ENCODE measurements around the gene ANTXR2.
A peak's percentile ranks its signal among the peaks of the same experiment; 100 is the strongest.

The ANTXR2 gene

GRCh38 chr4:80092088-80092487 lies 19.1 kb upstream of the ANTXR2 start:
- DNase-seq (ENCODE audit: low read depth in 2 of 2, low spot score in 1 of 2): no peak

DNA sequence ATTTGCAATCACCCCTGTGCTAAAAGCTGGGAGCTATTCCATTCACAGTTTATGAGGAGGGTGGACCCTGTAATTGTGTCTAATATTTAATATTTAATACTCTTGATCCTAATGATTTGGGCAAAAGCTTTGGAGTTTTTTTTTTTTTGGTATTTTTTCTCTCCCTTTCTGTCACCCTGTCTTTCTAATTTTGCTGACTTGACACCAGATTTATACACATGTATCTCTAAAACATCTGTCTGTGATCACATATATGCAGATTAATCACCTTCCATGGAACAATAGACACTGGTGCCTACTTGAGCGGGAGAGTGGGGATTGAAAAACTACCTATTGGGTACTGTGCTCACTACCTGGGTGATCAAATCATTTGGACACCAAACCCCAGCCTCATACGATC lies 18.7 kb upstream of the ANTXR2 start:
- no peak for DNase-seq (ENCODE audit: low read depth in 2 of 2, low spot score in 1 of 2)

DNA sequence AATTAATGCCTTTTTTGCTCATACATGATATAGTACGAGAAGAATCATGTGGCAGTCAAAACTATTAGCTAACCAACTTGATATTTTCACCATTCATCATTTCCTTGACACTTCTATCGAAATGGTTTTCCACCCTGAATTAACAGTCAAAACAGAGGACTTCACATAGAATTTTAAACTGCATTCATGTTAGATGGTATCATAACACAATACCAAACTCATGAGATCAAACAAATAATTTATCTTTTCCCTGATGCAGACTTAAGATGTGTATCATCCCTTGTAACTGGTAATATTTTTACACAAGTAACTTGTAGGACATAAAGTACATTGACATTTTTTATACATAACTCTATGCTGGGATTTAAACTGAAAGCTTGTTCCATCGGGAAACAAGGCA lies 18.2 kb upstream of the ANTXR2 start:
- no peak for DNase-seq (ENCODE audit: low read depth in 2 of 2, low spot score in 1 of 2)

DNA sequence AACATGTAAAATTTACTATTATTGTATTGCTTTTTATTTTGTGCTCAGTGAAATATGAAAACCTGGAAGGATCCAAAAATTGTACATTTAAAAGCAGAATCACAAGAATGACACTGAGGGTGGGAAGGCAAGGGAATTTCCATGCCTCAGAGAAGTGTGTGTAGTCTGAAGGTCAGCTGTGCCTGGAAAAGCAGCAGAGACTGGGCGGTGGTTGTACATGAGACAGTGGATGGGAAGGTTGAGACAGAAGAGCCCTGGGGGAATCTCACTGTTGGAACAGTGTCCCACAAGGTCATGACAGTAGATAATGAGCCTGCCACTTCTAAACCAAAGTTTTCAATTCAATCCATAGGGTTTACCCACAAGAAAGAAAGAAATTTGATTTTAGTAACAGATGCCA lies 17.1 kb upstream of the ANTXR2 start:
- DNase-seq (ENCODE audit: low read depth in 2 of 2, low spot score in 1 of 2): no peak

DNA sequence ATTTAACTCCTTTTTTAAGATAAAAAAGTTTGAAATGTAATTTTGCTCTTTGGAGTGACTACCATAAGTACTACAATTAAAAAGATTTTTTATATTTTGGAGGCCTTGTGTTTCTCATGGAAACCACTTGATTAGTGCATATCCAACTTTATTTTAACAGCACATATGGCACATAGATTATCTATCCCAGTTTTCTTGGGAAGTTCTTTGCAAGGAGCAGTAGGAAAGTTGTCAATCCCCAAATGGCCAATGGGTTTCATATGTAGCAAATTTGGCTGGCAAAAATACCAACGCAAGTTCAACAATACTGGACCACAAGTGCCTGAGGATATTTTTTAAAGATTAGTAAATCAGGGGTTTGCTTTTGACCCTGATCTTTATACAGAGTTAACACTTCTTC lies 15.4 kb upstream of the ANTXR2 start:
- no peak for DNase-seq (ENCODE audit: low read depth in 2 of 2, low spot score in 1 of 2)

GRCh38 chr4:80086296-80086695 lies 13.3 kb upstream of the ANTXR2 start:
- DNase-seq (ENCODE audit: low read depth in 2 of 2, low spot score in 1 of 2): no peak

DNA sequence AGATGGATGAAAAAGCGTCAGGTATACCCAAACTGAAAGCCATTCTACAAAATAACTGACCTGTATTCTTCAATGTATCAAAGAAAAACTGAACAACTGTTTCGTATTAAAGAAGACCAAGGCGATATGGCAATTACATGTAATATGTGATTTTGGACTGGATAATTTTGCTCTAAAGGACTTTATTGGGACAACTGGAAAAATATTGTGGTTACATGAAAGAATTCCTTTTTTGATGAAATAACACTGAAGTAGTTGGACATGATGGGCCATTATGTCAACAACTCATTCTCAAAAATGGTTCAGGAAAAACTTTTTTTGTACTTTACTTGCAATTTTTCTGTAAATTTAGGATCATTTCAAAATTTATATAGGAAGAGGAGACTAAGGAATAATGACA lies 12.1 kb upstream of the ANTXR2 start:
- no peak for DNase-seq (ENCODE audit: low read depth in 2 of 2, low spot score in 1 of 2)

DNA sequence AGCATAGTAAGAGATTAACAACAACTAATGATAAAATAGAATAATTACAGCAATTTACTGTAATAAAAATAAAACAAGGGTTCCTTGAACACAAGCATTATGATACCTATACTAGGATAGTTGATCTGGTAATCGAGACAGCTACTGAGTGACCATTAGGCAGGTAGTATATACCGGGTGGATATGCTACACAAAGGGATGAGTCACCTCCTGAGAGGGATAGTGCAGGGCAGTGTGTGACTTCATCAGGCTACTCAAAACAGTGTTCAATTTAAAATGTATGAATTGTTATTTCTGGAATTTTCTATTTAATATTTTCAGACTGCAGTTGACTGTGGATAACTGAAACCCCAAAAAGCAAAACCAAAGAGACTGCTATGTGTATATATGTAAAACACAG lies 9.7 kb upstream of the ANTXR2 start:
- DNase-seq (ENCODE audit: low read depth in 2 of 2, low spot score in 1 of 2): no peak

DNA sequence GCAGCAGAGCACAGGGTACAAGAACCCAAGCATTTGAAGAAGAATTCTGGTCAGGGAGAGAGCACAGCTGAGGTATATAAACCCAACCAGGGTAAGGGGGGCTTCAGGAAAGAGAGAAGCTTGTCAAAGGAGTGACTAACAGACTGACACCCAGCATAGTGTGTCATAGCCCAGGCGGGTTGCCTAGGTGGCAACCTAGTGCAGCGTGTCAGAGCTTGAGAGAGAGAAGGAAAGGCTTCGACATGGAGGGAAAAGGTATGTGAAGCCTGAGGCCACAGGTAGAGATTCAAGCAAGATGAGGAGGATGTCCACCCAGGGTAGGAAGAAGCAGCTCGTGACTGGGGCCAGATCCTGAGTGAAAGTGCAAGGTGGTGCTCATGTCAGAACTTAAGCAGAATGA lies 8.5 kb upstream of the ANTXR2 start:
- DNase-seq (ENCODE audit: low read depth in 2 of 2, low spot score in 1 of 2): no peak

GRCh38 chr4:80079255-80079923 lies 6.4 kb upstream of the ANTXR2 start:
- DNase-seq (ENCODE audit: low read depth in 2 of 2, low spot score in 1 of 2): no peak

- DNase-seq (ENCODE audit: low read depth in 2 of 2, low spot score in 1 of 2): no peak
Measured at GRCh38 chr4:80078346-80079092, 5.5 kb upstream of the ANTXR2 start.

GRCh38 chr4:80077639-80078038 lies 4.6 kb upstream of the ANTXR2 start:
- DNase-seq (ENCODE audit: low read depth in 2 of 2, low spot score in 1 of 2): no peak

- DNase-seq (ENCODE audit: low read depth in 2 of 2, low spot score in 1 of 2): no peak
Measured at GRCh38 chr4:80076681-80077080, 3.7 kb upstream of the ANTXR2 start.

DNA sequence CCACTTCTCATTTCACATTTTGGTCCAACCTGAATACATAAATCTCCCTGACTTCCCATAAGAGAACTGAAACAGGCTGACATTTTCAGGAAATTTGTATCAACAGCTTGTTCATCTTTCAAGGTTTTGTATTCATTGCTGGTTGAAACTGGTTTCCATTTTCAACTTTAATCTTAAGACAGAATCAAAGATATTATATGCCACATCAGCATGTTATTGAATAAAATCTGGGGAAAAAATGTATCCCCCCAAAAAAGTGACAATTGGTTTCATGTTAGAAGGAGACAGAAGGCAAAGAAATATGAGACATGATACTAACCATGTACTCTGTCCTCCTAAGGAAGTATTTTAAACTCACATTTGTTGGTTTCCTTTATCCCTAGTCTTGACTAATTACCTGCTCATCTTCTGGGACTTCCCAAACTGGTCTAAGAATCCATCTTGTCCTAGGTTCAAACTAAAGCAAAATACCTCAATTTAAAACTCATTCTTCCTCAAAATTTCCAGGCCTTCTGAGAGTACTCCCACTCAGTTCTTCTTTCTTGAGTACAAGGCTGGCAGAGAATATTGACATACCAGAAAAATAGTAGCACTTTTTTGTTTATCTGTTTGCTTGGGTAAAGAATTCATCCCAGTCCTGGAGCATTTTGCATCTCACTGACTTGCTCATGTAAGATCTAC lies 3.1 kb upstream of the ANTXR2 start:
- DNase-seq (ENCODE audit: low read depth in 2 of 2, low spot score in 1 of 2): no peak

DNA sequence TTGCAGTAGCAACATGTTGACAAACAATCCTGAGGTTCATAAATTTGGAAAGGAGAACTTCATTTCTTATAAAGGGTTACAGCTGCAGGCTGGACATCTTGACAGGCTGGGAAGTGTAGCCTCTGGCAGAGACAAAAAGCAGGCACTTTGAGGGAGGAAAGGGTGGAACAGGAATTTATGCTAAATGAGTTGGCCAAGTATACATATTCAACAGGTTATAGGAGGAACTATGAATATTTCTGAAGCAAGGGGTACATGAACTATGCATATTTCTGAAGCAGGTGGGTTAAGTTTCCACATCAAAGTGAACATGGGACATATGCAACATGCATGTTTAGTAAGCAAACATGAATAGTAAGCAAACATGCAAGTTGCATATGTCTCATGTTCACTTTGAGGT lies 1.6 kb upstream of the ANTXR2 start:
- DNase-seq (ENCODE audit: low read depth in 2 of 2, low spot score in 1 of 2): no peak

- no peak for DNase-seq (ENCODE audit: low read depth in 2 of 2, low spot score in 1 of 2)
Measured at GRCh38 chr4:80074069-80074468, 1.0 kb upstream of the ANTXR2 start.

- no peak for DNase-seq (ENCODE audit: low read depth in 2 of 2, low spot score in 1 of 2)
Measured at GRCh38 chr4:80073473-80074008, 512 bp upstream of the ANTXR2 start.

DNA sequence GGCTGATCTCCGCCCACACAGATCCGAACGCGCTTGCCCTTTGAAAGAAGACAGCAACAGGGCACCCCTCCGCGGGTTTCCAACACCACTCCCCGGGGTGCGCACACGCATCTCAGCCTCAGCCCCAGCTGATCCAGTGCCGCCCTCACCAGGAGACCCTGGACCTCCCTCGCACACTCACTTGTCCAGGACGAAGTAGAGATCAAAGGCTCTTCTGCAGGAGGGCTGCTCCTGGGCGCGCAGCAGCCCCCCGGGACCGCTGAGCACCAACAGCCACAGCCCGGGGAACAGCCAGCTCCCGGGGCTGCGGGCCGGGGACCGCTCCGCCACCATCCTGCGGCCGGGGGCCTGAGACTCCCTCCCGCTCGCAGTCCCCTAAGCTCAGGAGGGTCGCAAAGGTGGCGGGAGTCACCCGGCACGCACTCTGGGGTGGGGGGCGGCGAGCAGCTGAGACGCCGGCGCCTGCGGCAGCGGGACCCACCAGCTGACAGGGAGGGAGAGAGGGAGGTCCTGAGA lies 743 bp downstream of the ANTXR2 start:
- peak in 1 of 2 donors; percentile 14 for DNase-seq (ENCODE audit: low read depth in 2 of 2, low spot score in 1 of 2)

DNA sequence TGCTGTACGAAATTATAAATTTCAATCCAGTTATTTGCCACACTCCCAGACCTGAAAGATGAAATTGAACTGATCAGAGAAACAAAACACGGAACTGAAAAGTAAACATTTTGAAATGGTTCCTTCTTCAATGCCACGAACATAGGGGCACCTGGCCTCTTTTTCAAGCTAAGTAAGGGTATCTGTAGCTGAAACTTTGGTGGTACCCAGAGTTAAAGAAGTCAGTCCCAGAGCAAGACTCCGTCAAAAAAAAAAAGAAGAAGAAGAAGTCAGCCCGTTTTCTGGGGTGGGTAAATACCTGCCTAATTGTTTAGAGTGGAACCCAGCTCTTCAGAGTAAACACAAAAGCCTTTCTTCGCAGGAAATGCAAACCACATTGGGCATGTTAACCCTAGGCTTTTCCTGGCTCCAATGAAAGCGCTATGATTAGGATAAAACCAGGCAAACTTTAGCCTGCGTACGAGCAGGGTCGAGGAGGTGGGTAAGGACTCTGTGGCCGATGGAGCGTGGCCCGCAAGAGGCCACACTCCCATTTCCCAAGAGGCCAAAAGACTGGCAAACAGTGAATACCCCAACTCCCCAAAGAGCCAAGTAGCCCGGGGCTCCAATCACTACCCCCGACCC lies 1.3 kb downstream of the ANTXR2 start:
- no peak for DNase-seq (ENCODE audit: low read depth in 2 of 2, low spot score in 1 of 2)

DNA sequence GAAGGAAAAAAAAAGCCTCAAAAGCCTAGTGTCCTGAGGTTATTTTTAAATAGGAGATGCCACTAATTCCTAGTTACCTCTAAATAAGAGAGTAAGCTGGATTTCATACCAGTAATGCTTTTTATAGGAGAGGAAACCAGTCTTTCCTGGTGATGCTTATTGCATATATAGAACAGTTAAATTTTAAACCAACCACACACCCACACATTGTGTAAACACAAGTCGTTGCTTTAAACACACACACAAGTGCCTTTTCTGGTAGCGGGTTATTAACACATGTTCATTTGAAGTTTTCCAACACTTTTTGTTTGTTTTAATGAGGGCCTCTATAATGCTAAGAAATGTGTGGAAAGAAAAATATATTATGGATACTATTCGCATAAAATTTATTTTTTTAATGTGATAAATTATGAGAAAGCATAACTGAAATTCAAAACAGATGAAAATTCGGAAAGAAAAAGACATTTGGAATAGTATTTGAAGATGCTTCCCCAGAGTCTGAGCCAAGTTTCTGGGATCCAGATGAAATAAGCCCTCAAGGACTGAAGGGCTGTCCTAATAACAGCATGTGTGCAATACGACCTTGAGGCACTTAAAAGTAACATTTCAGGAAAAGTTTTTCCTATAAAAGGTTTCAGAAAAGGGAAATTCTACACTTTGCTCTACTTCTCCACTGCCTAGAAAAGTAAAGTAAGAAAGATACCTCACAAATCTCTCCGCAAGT lies 2.0 kb downstream of the ANTXR2 start:
- no peak for DNase-seq (ENCODE audit: low read depth in 2 of 2, low spot score in 1 of 2)

All from stimulated activated CD8-positive, alpha-beta memory T cell treated with anti-CD3 and anti-CD28 coated beads, Interleukin-4, amount 100 ng/mL, for 1 hour (primary cell).